Chondrocyte (in vitro differentiated cells): Measurements from ENCODE around the gene SH2B2. TPM values are rescaled to one million over a fixed set of nuclear protein-coding genes. Genes with fewer than 3 reads are reported as not detected.
"Not testable (repeated sequence)": the region's sequence is repeated elsewhere in the genome, so short reads cannot be mapped to it uniquely, and the experiment has no call there.

Experiments
- DNase-seq: peaks from one replicate; pipeline ENCODE4 v3.0.0; 2021; ENCODE audit warnings: mixed read lengths, low spot score
- H3K27ac Mint-ChIP-seq: one replicate; pipeline ENCODE4 v1.8.0; 2021; ENCODE audit warnings: mild to moderate bottlenecking, moderate library complexity, mixed read lengths; ENCODE audit not compliant: unreplicated experiment
- H3K27me3 Mint-ChIP-seq: 2 replicates; pipeline ENCODE4 v1.8.0; 2021; ENCODE audit warnings: low read depth, mixed read lengths
- H3K36me3 Mint-ChIP-seq: 2 replicates; pipeline ENCODE4 v1.8.0; 2021; ENCODE audit warnings: low read depth, mixed read lengths
- H3K4me1 Mint-ChIP-seq: 2 replicates; pipeline ENCODE4 v1.8.0; 2021; ENCODE audit warnings: low read depth, mild to moderate bottlenecking, mixed read lengths
- H3K4me3 Mint-ChIP-seq: one replicate; pipeline ENCODE4 v1.8.0; 2021; ENCODE audit warnings: mild to moderate bottlenecking, moderate library complexity, mixed read lengths; ENCODE audit not compliant: unreplicated experiment
- H3K9me3 Mint-ChIP-seq: 2 replicates; pipeline ENCODE4 v1.8.0; 2021; ENCODE audit warnings: low read depth, mixed read lengths
- total RNA-seq: library from RNA; stranded (reverse); gene quantifications from 3 replicates; pipeline ENCODE4 v1.2.1, GENCODE V29; 2021
- TF ChIP-seq, protein P1 (sequence below): fragments of 200-600 bp; sonication (generic); IDR thresholded peaks from 2 replicates; pipeline ENCODE4 v1.5.0; 2021; ENCODE audit warnings: antibody characterized with exemption, mild to moderate bottlenecking, moderate library complexity

The SH2B2 gene
- total RNA-seq, 1 donor from 2014 or later: 4.1 TPM

DNA sequence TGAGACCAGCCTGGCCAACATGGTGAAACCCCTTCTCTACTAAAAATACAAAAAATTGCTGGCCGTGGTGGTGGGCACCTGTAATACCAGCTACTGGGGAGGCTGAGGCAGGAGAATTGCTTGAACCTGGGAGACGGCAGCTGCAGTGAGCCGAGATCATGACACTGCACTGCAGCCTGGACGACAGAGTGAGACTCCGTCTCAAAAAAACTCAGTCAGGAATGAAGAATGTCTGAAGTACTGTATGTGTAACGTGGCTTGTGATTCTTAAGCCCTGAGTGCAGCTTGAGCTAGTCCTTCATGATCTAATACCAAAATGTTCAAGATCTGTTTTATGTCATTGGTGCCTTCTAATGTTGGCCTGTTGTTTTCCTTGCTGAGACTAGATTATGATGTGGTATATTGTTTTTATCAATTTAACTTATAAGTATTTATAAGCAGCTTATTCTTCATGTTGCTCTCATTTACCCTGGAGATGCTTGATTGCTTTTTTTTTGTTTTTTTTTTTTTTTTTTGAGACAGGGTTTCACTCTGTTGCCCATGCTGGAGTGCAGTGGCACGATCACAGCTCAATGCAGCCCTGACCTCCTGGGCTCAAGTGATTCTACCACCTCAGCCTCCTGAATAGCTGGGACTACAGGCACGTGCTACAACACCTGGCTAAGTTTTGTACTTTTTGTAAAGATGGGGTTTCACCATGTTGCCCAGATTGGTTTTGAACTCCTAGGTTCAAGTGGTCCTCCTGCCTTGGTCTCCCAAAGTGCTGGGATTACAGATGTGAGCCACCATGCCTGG is 44.2 kb downstream of the SH2B2 start:
- H3K4me1 Mint-ChIP-seq, H3K36me3 Mint-ChIP-seq, H3K9me3 Mint-ChIP-seq, H3K4me3 Mint-ChIP-seq, H3K27ac Mint-ChIP-seq, DNase-seq: not testable (repeated sequence)
- peaks cover 30% of the 10 kb centered on the region for H3K27me3 Mint-ChIP-seq

GRCh38 chr7:102335574-102335973 is 48.9 kb downstream of the SH2B2 start:
- not testable (repeated sequence) for H3K27ac Mint-ChIP-seq

DNA sequence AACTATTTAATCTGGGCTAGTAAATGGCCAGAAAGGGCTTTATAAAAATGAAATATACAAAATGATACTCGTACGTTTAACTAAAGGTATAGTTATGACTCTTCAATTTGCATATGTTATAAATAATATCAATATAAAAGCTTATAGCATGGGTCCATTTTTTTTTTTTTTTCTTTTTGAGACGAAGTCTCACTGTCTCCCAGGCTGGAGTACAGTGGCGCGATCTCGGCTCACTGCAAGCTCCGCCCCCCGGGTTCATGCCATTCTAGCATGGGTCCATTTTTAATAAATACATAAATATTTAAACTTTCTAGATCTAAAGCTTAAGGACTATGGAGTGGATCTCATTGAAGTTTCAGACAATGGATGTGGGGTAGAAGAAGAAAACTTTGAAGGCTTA is 50.3 kb downstream of the SH2B2 start:
- H3K27me3 Mint-ChIP-seq, DNase-seq, H3K36me3 Mint-ChIP-seq, H3K4me1 Mint-ChIP-seq, H3K9me3 Mint-ChIP-seq, H3K4me3 Mint-ChIP-seq, H3K27ac Mint-ChIP-seq: not testable (repeated sequence)

More at GRCh38 chr7:102335574-102335973, 48.9 kb downstream of the SH2B2 start:
- H3K4me1 Mint-ChIP-seq, H3K36me3 Mint-ChIP-seq, DNase-seq, H3K9me3 Mint-ChIP-seq, H3K4me3 Mint-ChIP-seq: not testable (repeated sequence)
- H3K27me3 Mint-ChIP-seq: peaks cover 10% of the 10 kb centered on the region

DNA sequence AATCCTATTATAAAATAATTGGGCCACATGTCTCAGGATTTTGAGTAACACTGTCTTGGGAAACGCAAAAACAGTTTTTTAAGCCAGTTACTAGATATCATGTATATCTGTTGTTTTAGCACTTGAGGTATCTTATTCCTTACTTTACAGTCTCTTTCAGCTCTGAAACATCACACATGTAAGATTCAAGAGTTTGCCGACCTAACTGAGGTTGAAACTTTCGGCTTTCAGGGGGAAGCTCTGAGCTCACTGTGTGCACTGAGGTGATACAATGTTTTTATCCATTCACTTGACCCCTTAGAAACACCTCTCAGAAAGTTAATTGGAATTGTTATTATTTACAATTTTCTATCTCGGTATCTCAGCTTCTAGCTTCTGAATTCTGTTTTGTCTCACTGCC is 50.8 kb downstream of the SH2B2 start:
- not testable (repeated sequence) for H3K27ac Mint-ChIP-seq, DNase-seq, H3K4me1 Mint-ChIP-seq, H3K36me3 Mint-ChIP-seq, H3K4me3 Mint-ChIP-seq, H3K27me3 Mint-ChIP-seq, H3K9me3 Mint-ChIP-seq

DNA sequence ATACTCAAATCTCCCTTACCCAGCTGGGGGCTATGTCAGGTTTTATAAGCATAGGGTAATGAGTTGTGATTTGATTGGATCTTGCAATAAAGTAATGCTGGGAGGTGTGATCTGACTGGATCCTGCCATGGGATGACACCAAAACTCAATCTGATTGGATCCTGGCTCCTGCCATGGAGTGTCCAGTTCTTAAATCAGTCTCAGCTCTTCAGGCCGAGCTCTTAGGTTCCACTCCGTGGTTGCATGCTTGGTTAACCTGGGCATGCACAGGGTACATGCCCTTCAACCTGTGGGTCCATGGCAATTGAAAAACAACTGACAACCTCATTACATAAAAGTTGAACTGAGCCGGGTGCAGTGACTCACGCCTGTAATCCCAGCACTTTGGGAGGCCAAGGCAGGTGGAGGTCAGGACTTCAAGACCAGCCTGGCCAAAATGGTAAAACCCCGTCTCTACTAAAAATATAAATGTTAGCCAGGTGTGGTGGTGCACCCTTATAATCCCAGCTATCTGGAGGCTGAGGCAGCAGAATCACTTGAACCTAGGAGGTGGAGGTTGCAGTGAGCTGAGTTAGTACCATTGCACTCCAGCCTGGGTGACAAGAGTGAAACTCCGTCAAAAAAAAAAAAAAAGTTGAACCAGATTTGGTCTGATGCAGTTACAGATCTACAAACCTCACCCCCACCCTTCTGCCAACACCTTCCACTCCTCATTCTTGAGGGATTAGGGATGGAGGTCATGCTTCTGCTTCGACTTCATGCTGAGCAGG is 54.1 kb downstream of the SH2B2 start:
- H3K27me3 Mint-ChIP-seq, DNase-seq, H3K4me3 Mint-ChIP-seq, H3K27ac Mint-ChIP-seq, H3K4me1 Mint-ChIP-seq, H3K9me3 Mint-ChIP-seq, H3K36me3 Mint-ChIP-seq: not testable (repeated sequence)

DNA sequence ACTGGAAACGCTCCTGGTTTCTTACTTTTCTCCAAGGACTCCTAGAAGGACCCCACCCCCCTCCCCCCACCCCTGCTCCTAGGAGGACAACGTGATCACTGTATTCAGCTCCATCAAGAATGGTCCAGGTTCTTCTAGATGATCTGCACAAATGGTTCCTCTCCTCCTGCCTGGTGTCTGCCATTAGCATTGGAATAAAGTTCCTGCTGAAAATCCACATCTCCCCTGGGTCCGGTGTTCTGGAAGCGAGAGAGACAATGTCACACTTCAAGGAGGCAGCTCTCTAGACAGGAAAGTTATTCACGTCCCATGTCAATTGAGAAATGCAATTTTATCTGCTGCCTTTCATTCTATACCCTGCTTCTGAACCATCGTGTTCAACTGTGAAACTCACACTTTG is 60.3 kb downstream of the SH2B2 start:
- not testable (repeated sequence) for H3K36me3 Mint-ChIP-seq, DNase-seq, H3K9me3 Mint-ChIP-seq, H3K4me1 Mint-ChIP-seq, H3K27me3 Mint-ChIP-seq, H3K4me3 Mint-ChIP-seq, H3K27ac Mint-ChIP-seq

- DNase-seq, H3K27me3 Mint-ChIP-seq, H3K36me3 Mint-ChIP-seq, H3K27ac Mint-ChIP-seq, H3K9me3 Mint-ChIP-seq, H3K4me1 Mint-ChIP-seq, H3K4me3 Mint-ChIP-seq: not testable (repeated sequence)
Observed at GRCh38 chr7:102356344-102356743, 69.7 kb downstream of the SH2B2 start, which contains the start of gene SPDYE6. TSS of gene SPDYE6 (minus strand) at chr7:102356444. CDS start at chr7:102356023, 421 bp downstream.

GRCh38 chr7:102363549-102364393 is 77.1 kb downstream of the SH2B2 start:
- peak; percentile 98 for DNase-seq
- not testable (repeated sequence) for H3K27me3 Mint-ChIP-seq, H3K36me3 Mint-ChIP-seq, H3K9me3 Mint-ChIP-seq
- peak overlapping the region; percentile 91 for H3K27ac Mint-ChIP-seq
- TF ChIP-seq, protein P1, sequence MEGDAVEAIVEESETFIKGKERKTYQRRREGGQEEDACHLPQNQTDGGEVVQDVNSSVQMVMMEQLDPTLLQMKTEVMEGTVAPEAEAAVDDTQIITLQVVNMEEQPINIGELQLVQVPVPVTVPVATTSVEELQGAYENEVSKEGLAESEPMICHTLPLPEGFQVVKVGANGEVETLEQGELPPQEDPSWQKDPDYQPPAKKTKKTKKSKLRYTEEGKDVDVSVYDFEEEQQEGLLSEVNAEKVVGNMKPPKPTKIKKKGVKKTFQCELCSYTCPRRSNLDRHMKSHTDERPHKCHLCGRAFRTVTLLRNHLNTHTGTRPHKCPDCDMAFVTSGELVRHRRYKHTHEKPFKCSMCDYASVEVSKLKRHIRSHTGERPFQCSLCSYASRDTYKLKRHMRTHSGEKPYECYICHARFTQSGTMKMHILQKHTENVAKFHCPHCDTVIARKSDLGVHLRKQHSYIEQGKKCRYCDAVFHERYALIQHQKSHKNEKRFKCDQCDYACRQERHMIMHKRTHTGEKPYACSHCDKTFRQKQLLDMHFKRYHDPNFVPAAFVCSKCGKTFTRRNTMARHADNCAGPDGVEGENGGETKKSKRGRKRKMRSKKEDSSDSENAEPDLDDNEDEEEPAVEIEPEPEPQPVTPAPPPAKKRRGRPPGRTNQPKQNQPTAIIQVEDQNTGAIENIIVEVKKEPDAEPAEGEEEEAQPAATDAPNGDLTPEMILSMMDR: peak; percentile 47
- H3K4me1 Mint-ChIP-seq: peaks cover 17% of the 10 kb centered on the region
- H3K4me3 Mint-ChIP-seq: peak overlapping the region; percentile 90

- H3K27me3 Mint-ChIP-seq, H3K9me3 Mint-ChIP-seq, DNase-seq, H3K36me3 Mint-ChIP-seq: not testable (repeated sequence)
- peak overlapping the region; percentile 90 for H3K27ac Mint-ChIP-seq
- H3K4me3 Mint-ChIP-seq: peak overlapping the region; percentile 90
- H3K4me1 Mint-ChIP-seq: peaks cover 17% of the 10 kb centered on the region
Observed at GRCh38 chr7:102364394-102364886, 77.8 kb downstream of the SH2B2 start.

DNA sequence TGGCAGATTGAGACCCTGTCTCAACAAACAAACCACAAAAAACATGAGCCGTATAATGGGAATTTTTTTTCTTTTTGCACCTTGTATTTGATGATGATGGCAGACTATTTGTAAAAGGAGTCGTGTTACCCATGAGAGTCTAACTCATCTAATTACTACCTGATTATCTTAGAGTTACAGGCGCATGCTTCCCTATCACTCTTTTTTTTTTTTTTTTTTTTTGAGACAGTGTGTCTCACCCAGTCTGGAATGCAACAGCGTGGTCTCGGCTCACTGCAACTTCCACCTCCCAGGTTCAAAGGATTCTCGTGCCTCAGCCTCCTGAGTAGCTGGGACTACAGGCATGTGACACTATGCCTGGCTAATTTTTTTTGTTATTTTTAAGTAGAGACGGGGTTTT is 78.7 kb downstream of the SH2B2 start:
- H3K27ac Mint-ChIP-seq, H3K9me3 Mint-ChIP-seq, H3K27me3 Mint-ChIP-seq, DNase-seq: not testable (repeated sequence)
- Mint-ChIP-seq H3K4me3 (peak overlapping the region; percentile 90), H3K4me1 (peaks cover 17% of the 10 kb centered on the region), H3K36me3 (peaks cover 11% of the 10 kb centered on the region)

GRCh38 chr7:102370038-102370437 is 83.4 kb downstream of the SH2B2 start:
- H3K4me1 Mint-ChIP-seq, H3K27ac Mint-ChIP-seq, H3K27me3 Mint-ChIP-seq, H3K4me3 Mint-ChIP-seq, DNase-seq, H3K9me3 Mint-ChIP-seq: not testable (repeated sequence)
- peaks cover 15% of the 10 kb centered on the region for H3K36me3 Mint-ChIP-seq
